HG02970 (cell line): ENCODE data around the gene CORO2A.
"Not testable (repeated sequence)": the region's sequence is repeated elsewhere in the genome, so short reads cannot be mapped to it uniquely, and the experiment has no call there.

Source experiments
- ATAC-seq: cut with Tn5 transposase; IDR thresholded peaks from one replicate; pipeline ENCODE4 v1.9.1; 2021; ENCODE audit warnings: mild to moderate bottlenecking, moderate library complexity, moderate number of reproducible peaks; ENCODE audit not compliant: unreplicated experiment, low FRiP score

The CORO2A gene

GRCh38 chr9:98174502-98174918 is 17.9 kb downstream of the CORO2A start:
- ATAC-seq, result not testable (repeated sequence)

- no peak for ATAC-seq
These were observed 19.3 kb downstream of the CORO2A start for GRCh38 chr9:98173181-98173580.

GRCh38 chr9:98172604-98173003 is 19.8 kb downstream of the CORO2A start:
- no peak for ATAC-seq

- ATAC-seq, result no peak
These were observed 21.1 kb downstream of the CORO2A start for GRCh38 chr9:98171176-98171925.

GRCh38 chr9:98168941-98169488 is 23.4 kb downstream of the CORO2A start:
- peak; percentile 66 for ATAC-seq

GRCh38 chr9:98168153-98168780 is 24.2 kb downstream of the CORO2A start:
- ATAC-seq, result no peak

GRCh38 chr9:98164912-98165311 is 27.5 kb downstream of the CORO2A start:
- ATAC-seq, result no peak

- ATAC-seq, result no peak
These were observed 29.8 kb downstream of the CORO2A start for GRCh38 chr9:98162613-98163012.

GRCh38 chr9:98161851-98162250 is 30.6 kb downstream of the CORO2A start:
- ATAC-seq, result no peak

GRCh38 chr9:98159790-98160189 is 32.6 kb downstream of the CORO2A start:
- ATAC-seq, result no peak

GRCh38 chr9:98159301-98159700 is 33.1 kb downstream of the CORO2A start:
- no peak for ATAC-seq

GRCh38 chr9:98158071-98158831 is 34.2 kb downstream of the CORO2A start:
- no peak for ATAC-seq

GRCh38 chr9:98157372-98157771 is 35.1 kb downstream of the CORO2A start:
- ATAC-seq, result no peak

- ATAC-seq, result no peak
These were observed 37.8 kb downstream of the CORO2A start for GRCh38 chr9:98154678-98155077.

GRCh38 chr9:98152526-98152925 is 39.9 kb downstream of the CORO2A start:
- ATAC-seq, result no peak

GRCh38 chr9:98150721-98151120 is 41.7 kb downstream of the CORO2A start:
- no peak for ATAC-seq

- ATAC-seq, result no peak
These were observed 42.3 kb downstream of the CORO2A start for GRCh38 chr9:98150164-98150563.

- no peak for ATAC-seq
These were observed 43.0 kb downstream of the CORO2A start for GRCh38 chr9:98149422-98149821.

- ATAC-seq, result no peak
These were observed 44.0 kb downstream of the CORO2A start for GRCh38 chr9:98148486-98148885.

GRCh38 chr9:98147582-98147981 is 44.9 kb downstream of the CORO2A start:
- ATAC-seq, result no peak
